NT2/D1 (cell line): ENCODE data around the gene SMR3B.

Source experiments
- DNase-seq: peaks from one replicate; pipeline ENCODE4 v3.0.0-alpha.2; 2011; ENCODE audit warnings: low read depth, low spot score
- H3K27me3 ChIP-seq: 2 replicates; pipeline ENCODE4 v1.6.0; 2011; ENCODE audit warnings: mild to moderate bottlenecking; ENCODE audit not compliant: insufficient read length, insufficient read depth
- H3K36me3 ChIP-seq: 2 replicates; pipeline ENCODE4 v1.6.1; 2011; ENCODE audit warnings: mild to moderate bottlenecking, low read length, mixed read lengths; ENCODE audit not compliant: insufficient read depth, insufficient read length
- H3K4me1 ChIP-seq: 2 replicates; pipeline ENCODE4 v1.5.1; 2011; ENCODE audit not compliant: insufficient read depth, insufficient read length
- H3K4me3 ChIP-seq: 2 replicates; pipeline ENCODE4 v1.5.1; 2011; ENCODE audit warnings: low read depth; ENCODE audit not compliant: insufficient read length
- H3K9ac ChIP-seq: 2 replicates; pipeline ENCODE4 v1.6.0; 2011; ENCODE audit warnings: low read depth; ENCODE audit not compliant: insufficient read length
- H3K9me3 ChIP-seq: 2 replicates; pipeline ENCODE4 v1.5.1; 2011; ENCODE audit warnings: mild to moderate bottlenecking, low read length; ENCODE audit not compliant: insufficient read depth
- SUZ12 ChIP-seq: IDR thresholded peaks from 2 replicates; pipeline ENCODE4 v1.6.1; 2011; ENCODE audit not compliant: insufficient read length, insufficient read depth; ENCODE audit errors: extremely low read depth
- YY1 ChIP-seq: IDR thresholded peaks from 2 replicates; pipeline ENCODE4 v1.6.1; 2011; ENCODE audit not compliant: insufficient read length, insufficient read depth
- ZNF274 ChIP-seq: IDR thresholded peaks from 2 replicates; pipeline ENCODE4 v1.6.1; 2011; ENCODE audit warnings: mild to moderate bottlenecking, low read depth, low read length

The SMR3B gene

DNA sequence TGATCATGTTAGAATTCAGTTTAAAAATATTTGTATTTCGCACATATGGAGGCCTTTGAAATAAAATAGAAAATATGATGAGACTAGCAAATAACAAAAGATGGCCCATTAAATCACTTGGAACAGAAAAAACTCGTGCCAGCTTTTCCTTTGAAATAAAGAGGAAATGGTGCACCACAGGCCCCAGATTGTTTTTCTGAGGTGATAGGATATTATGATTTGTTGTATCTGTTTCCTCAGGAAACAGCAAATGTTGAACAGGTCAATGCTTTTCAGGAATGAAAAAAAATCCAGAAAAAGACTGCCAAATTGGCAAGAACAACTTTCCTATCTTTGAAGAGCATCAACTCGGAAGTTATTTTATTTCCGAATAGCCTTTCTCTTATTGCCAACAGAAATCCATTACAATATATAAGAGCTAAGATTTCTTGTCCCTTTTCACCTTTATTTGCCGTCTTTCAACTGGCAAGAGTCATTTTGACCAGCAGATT, at the start of gene SMR3B:
Gene SMR3B (plus strand): TSS at position 441 of the 491 bp plus-strand sequence. CDS start 1,380 bp downstream, outside the sequence.
- TF ChIP-seq ZNF274 (no peak), YY1 (no peak), SUZ12 (no peak)
- no peak within 1 kb of the TSS for H3K9ac ChIP-seq
- no peaks in the 10 kb centered on the region for H3K9me3 ChIP-seq
- no peak within 1 kb of the TSS for H3K4me3 ChIP-seq
- H3K4me1 ChIP-seq, result no peaks in the 10 kb centered on the region
- H3K36me3 ChIP-seq, result no peaks in the 10 kb centered on the region
- no peak for DNase-seq
- H3K27me3 ChIP-seq, result no peaks in the 10 kb centered on the region

DNA sequence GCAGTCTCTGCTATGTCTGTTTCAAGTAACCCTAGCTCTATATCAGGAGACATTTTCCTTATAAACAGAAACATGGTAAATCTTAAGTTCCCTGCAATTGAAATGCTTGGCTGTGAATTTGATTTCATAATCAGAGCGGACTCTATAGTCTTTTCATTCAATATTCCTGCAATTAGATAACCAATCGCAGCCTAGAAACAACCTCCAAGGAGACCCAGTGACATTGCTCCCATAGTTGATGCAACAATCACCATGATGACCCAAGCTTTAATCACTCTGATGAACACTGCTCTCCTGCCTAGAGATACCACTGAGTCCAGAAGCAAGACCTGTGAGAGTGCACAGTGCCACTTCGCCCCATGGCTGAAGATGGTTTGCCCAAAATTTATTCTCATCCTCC, 48.2 kb upstream of the SMR3B start, which contains the start of gene CABS1:
Gene CABS1 (plus strand): TSS at position 301 of the 400 bp plus-strand sequence. CDS start 59 bp downstream, at position 360.
- H3K9ac ChIP-seq, result no peak within 1 kb of the TSS
- no peak for TF ChIP-seq ZNF274
- no peak for TF ChIP-seq YY1
- no peak for TF ChIP-seq SUZ12

DNA sequence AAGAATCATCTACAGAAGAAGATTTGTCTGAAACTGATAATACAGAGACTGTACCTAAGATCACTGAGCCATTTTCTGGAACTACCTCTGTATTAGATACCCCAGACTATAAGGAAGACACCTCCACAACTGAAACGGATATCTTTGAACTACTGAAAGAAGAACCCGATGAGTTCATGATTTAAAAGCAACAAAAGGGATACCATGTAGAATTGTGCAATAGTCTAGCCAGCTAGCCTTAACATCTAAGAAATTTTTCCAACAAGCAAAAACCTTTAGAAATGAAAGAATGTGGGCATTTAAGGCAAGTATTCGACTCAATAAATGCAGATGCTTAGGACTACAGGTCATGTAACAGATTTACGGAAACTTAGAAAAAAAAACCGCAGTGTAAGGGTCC, 46.9 kb upstream of the SMR3B start:
- Histone ChIP-seq H3K9ac (no peak overlapping the region), H3K36me3 (no peaks in the 10 kb centered on the region), H3K9me3 (no peaks in the 10 kb centered on the region), H3K4me3 (no peak overlapping the region), H3K27me3 (no peaks in the 10 kb centered on the region), H3K4me1 (no peaks in the 10 kb centered on the region)
- no peak for DNase-seq
- no peak for TF ChIP-seq SUZ12

More for the DNA sequence above, 48.2 kb upstream of the SMR3B start, which contains the start of gene CABS1:
- H3K9me3 ChIP-seq, result no peaks in the 10 kb centered on the region
- H3K4me3 ChIP-seq, result no peak within 1 kb of the TSS
- no peaks in the 10 kb centered on the region for H3K36me3 ChIP-seq
- no peaks in the 10 kb centered on the region for H3K27me3 ChIP-seq
- H3K4me1 ChIP-seq, result no peaks in the 10 kb centered on the region
- no peak for DNase-seq

DNA sequence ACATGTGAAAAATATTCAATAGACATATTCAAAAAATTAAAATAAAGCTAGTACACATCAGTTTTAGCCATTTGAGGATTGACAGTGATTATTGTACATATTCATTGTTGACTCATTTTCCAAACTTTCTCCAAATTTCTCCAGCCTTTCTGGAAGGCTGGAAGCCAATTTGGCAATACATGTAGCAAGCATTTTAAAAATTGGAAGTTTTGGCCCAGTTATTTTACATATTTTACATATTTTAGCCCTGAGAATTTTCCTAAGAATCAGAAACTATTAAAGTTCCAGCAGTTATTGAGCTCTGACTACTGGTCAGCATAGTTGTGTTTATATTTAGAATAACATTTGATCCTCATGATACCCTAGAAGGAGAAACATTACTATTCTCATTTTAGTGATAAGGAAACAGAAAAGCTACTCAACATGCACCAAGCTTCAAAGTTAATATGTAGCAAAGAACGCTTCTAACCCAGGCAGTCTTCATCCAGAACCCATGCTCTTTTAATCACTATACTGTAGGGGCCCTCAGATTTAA, 45.0 kb upstream of the SMR3B start:
- no peaks in the 10 kb centered on the region for H3K9me3 ChIP-seq
- no peak for TF ChIP-seq ZNF274
- H3K4me3 ChIP-seq, result no peak overlapping the region
- H3K36me3 ChIP-seq, result no peaks in the 10 kb centered on the region
- no peak overlapping the region for H3K9ac ChIP-seq
- no peaks in the 10 kb centered on the region for H3K4me1 ChIP-seq
- no peaks in the 10 kb centered on the region for H3K27me3 ChIP-seq
- no peak for DNase-seq

DNA sequence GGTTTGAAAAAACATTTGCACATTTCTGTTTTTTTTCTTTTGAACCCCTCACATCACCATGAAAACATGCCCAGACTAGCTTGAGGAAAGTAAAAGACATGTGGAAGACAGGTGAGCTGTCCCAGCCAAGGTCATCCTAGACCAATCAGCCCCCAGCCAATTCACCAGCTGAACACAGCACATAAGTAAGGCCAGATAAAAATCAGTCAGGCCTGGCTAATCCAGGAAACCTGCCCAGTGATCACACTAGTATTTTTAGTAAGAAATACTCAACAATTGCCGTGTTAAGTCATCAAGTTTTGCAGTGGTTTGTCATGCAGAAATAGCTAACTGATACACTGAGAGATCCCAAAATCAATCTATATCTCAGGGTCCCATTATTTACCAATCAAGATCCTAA, 26.7 kb upstream of the SMR3B start:
- H3K36me3 ChIP-seq, result no peaks in the 10 kb centered on the region
- no peaks in the 10 kb centered on the region for H3K9me3 ChIP-seq
- DNase-seq, result no peak
- H3K27me3 ChIP-seq, result no peaks in the 10 kb centered on the region
- no peak overlapping the region for H3K9ac ChIP-seq
- TF ChIP-seq ZNF274 (no peak), SUZ12 (no peak), YY1 (no peak)
- H3K4me3 ChIP-seq, result no peak overlapping the region
- no peaks in the 10 kb centered on the region for H3K4me1 ChIP-seq

DNA sequence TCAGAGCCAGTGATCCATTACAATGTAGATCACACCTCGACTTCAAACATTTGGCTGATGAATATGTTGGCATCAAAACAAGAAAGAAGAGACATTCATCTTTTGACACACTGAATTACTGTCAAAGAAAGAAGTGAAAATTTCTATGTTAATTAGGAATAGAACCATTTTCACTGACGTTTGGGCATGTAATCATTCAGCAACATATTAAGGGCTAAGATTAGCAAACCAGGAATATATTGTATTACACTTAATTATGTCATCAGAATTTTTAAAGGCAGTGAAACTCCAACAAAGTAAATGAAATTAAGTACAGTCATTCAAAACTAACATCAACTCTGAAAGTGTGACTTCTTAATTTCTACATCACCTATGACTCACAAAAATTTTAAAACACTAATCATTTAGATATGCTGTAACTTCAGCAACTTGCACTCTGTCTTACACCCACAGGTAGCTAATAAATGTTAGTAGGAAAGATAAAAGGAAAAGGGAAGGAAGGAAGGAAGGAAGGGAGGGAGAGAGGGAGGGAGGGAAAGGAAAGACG, 23.7 kb upstream of the SMR3B start:
- Histone ChIP-seq H3K27me3 (no peaks in the 10 kb centered on the region), H3K36me3 (no peaks in the 10 kb centered on the region), H3K4me3 (no peak overlapping the region), H3K4me1 (no peaks in the 10 kb centered on the region), H3K9ac (no peak overlapping the region), H3K9me3 (no peaks in the 10 kb centered on the region)
- no peak for DNase-seq
- TF ChIP-seq ZNF274 (no peak), SUZ12 (no peak), YY1 (no peak)

DNA sequence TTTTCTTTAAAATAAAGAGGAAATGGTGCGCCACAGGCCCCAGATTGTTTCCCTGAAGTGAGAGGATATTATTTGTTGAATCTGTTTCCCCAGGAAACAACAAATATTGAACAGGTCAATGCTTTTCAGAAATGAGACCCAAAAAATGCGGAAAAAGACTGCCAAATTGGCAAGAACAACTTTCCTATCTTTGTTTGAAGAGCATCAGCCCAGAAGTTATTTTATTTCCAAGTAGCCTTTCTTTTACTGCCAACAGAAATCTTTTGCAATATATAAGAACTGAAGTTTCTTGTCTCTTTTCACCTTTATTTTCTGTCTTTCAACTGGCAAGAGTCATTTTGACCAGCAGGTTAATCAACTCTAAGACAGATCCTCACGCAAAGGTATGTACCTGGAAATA, 22.5 kb upstream of the SMR3B start, which contains the start of gene SMR3A:
Gene SMR3A (plus strand): TSS at position 301 of the 400 bp plus-strand sequence. CDS start 1,356 bp downstream, outside the sequence.
- Histone ChIP-seq H3K9ac (no peak within 1 kb of the TSS), H3K36me3 (no peaks in the 10 kb centered on the region), H3K4me3 (no peak within 1 kb of the TSS), H3K9me3 (no peaks in the 10 kb centered on the region), H3K27me3 (no peaks in the 10 kb centered on the region), H3K4me1 (no peaks in the 10 kb centered on the region)
- TF ChIP-seq ZNF274 (no peak), YY1 (no peak), SUZ12 (no peak)
- DNase-seq, result no peak

DNA sequence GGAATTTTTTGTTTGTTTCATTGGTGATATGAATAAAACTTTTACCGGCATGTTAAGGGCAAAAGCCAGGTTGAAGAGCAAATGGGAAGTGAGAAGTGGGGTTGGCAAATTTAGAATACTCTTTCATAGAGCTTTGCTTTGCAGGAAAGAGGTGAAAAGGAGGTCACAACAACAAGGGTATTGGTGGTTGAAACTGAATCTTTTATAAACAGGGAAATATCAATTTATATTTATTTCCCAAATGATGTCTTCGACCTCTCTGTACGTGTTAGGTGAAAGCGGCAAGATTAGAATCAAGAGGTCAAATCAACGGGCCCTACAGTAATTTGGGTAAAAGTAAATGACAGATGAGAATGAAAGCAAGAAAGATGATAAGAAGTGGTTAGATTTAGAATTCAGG, 18.9 kb upstream of the SMR3B start:
- Histone ChIP-seq H3K27me3 (no peaks in the 10 kb centered on the region), H3K4me3 (no peak overlapping the region), H3K9ac (no peak overlapping the region), H3K36me3 (no peaks in the 10 kb centered on the region), H3K4me1 (no peaks in the 10 kb centered on the region), H3K9me3 (no peaks in the 10 kb centered on the region)
- TF ChIP-seq ZNF274, result no peak
- no peak for TF ChIP-seq SUZ12
- TF ChIP-seq YY1, result no peak
- DNase-seq, result no peak
